Omental fat pad (tissue), 4 donors: ENCODE results near the gene TBX21. TPM values are rescaled to one million over a fixed set of nuclear protein-coding genes. Genes with fewer than 3 reads are reported as not detected.

ENCODE experiments used
- ATAC-seq: fragments of 150-250 bp; one replicate; pipeline ENCODE4 v1.9.1; 2016; ENCODE audit warnings: mild to moderate bottlenecking, moderate library complexity; ENCODE audit not compliant: low FRiP score
- DNase-seq: peaks from one replicate; pipeline ENCODE4 v3.0.0-alpha.2; 2019; ENCODE audit warnings: low spot score
- total RNA-seq, 4 donors: library from RNA; depleted of rRNA; stranded (reverse); fragments of >200 nt; gene quantifications; one replicate each; pipeline ENCODE4 v1.1.0, GENCODE V29; 2016
- TF ChIP-seq, protein P1 (sequence below), 3 donors: fragments of 450-650 bp; IDR thresholded peaks; one replicate each; pipeline ENCODE4 v1.5.1; 2016 to 2017; ENCODE audit warnings: antibody characterized with exemption in 3 of 3, mild to moderate bottlenecking in 3 of 3, moderate library complexity in 2 of 3

The TBX21 gene
- total RNA-seq, 4 donors from 2014 or later: 0.46 to 4.6 (median 2.0) TPM

DNA sequence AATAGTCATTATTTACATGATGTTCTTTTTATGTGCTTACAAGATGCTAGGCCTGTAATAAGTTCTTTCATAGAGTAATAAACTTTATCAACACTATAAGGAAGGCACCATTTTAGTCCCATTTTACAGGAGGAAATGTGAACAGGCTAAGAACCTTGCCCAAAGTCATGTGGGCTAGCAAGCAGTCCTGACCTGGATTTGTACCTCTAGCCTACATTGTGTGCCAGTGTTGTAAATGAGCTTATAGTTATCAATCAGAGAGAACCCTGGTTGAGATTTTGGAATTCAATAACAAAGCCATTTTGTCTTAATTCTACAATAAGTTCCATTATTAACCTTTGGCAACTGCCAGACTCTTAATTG lies 45.7 kb upstream of the TBX21 start:
- TF ChIP-seq, protein P1, sequence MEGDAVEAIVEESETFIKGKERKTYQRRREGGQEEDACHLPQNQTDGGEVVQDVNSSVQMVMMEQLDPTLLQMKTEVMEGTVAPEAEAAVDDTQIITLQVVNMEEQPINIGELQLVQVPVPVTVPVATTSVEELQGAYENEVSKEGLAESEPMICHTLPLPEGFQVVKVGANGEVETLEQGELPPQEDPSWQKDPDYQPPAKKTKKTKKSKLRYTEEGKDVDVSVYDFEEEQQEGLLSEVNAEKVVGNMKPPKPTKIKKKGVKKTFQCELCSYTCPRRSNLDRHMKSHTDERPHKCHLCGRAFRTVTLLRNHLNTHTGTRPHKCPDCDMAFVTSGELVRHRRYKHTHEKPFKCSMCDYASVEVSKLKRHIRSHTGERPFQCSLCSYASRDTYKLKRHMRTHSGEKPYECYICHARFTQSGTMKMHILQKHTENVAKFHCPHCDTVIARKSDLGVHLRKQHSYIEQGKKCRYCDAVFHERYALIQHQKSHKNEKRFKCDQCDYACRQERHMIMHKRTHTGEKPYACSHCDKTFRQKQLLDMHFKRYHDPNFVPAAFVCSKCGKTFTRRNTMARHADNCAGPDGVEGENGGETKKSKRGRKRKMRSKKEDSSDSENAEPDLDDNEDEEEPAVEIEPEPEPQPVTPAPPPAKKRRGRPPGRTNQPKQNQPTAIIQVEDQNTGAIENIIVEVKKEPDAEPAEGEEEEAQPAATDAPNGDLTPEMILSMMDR (IDR thresholded peaks at IDR 0.05): no peak
- ATAC-seq (no peak), DNase-seq (no peak)

DNA sequence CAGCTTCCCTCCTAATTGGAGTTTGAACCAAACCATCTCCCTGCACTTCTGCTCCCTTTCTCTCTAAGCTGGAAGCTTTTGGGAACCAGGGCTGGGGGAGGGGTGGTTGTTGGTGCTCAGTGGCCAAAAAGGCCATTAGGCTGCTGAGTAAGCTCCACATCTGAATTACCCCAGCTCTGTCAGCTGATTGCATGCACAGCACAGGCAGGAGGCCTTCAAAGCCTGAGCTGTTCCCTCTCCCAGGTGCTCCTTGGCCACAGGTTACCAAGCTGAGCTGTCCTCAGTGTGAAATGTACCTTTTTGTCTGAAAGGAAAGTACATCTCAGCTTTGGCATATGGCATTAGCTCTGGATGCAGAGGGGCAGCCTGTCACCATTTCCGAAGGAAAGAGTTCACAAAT lies 45.3 kb upstream of the TBX21 start:
- DNase-seq (no peak), ATAC-seq (no peak)
- TF ChIP-seq, protein P1 (IDR thresholded peaks at IDR 0.05): no peak

DNA sequence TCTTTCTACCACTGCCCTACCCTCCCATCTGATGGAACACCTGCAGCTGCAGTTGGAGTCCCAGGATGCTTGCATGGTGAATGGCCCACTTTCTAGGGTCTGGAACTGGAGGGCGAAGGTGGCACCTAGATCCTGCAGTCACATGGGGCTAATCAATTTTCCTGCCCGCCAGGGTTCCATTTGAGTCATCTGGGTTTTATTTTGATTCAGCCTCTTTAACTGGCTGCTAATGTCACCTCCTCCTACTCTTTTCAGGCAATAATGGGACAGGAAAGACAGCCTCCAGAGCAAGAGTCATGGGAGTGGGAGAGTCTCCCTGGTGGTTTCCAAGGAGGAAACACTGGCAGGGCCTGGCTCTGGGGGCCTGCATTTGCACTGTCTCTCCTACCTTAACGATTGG lies 42.9 kb upstream of the TBX21 start:
- ATAC-seq (no peak), DNase-seq (no peak)
- TF ChIP-seq, protein P1 (IDR thresholded peaks at IDR 0.05): no peak

DNA sequence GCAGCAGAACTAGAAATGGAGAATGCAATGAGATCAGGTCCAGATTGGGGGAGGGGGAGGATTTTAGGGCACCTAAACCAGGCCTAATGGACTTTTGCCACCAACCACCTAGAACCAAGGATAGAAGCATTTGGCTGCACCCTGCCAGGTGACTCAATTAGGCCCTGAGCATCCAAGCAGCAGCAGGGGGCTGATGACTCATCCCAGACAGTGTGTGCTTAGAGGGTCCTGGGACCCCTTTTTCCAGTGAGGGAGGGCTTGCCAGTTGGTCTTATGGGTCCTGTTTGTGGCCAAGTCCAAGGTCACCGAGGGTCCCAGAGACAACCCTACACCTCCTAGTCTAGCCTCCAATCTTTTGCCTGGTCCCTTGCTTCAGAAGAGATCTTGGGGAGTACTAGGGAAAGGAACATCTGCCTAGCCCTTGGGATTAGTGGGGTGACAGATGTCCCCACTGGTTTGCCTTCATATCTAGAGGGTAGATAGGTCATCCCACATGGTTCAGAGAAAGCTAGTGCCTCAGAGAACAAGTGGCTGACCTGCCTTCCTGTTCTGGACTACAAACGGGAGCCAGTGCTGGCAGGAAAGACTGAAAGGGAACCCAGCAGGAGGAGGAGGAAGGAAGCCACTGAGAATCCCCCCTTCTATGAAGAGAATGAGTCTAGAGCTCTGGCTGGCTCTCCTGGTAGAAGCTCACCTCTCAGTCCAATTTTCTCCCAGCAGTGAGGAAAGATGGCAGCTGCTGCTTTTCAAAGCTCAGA lies 40.7 kb upstream of the TBX21 start:
- TF ChIP-seq, protein P1 (IDR thresholded peaks at IDR 0.05): no peak
- no peak for DNase-seq
- no peak for ATAC-seq

DNA sequence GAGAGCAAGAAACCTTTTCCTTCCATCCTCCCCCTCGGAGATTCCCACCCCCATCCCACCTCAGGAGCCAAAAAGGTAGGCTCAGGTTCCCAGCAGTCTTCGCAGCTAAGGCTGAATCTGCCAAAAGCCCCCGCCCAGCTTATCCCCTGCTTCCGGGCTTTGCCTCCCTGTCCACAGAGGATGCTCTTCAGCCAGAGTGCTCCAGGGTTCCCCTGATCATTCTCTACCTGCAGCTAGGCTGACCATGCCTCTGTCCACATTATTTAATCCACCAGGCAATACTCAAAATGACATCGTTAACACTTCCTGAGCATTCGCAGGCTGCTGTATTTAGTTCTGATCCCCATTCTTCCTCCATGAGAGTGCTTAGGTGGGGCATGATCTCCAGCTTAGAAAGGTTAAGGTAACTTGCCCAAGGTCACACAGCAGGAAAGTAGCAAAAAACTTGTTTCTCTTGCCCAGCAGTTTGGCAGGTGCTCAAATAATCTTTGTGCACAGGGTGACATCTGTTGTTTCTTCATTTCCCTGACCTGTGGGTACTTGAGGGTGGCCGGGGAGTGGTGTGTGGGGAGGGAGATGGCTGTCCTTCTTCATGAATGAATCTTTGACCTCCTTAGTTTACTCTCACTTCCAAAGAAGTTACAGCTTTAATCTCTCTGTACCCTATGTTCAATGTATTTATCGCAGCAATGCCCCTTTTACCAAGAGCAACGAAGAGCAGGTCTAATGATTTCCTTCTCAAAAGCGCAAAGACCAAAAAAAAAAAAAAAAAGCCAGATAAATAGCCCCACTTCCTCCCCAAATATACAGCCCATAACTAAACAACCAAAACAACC lies 39.9 kb upstream of the TBX21 start:
- ATAC-seq: no peak
- DNase-seq: no peak
- TF ChIP-seq, protein P1 (IDR thresholded peaks at IDR 0.05): no peak

DNA sequence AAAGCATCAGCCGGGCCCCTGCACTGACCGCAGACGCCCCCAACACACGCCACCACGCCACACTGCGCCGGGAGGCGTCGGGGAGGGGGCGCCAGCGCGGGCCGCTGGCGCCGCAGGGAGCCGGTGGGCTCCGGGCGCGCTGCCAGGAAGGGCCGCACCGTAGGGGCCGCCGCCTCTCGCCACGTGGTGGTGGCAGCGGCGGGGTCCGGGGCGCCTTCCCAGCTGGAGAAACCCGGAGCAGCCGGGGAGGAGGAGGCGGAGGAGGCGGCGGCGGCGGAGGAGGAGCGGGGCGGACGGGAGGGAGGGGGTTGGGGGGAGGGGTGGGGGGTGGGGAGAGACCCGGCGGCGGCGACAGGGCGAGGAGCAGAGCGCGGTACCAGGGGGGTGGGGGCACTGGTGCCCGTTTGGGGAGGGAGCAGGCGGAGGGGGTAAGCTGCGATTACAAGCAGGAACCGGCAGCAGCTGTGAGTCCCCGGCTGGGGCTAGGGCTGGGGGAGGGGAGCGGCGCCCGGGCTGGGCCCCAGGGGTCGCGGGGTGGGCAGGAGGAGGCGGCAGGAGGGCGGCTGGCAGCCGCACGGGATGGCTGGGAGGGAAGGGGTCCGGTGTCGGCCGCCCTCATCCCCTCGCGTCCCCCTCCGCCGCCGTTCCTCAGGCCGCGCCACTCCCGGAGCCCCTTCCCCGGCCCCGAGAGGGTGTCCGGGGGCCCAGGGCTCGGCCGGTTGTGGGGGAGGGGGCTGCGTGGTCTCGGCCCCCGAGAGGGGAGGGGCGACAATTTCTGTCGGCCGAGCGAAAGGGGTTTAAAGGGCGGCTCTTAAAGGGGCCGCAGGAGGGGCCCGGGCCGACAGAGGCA lies 39.1 kb upstream of the TBX21 start, which contains the start of gene TBKBP1:
TSS of gene TBKBP1 (plus strand) at position 431 of the 850 bp plus-strand sequence. CDS start 1,952 bp downstream, outside the sequence.
- DNase-seq (no peak), ATAC-seq (peak; percentile 17)
- TF ChIP-seq, protein P1 (IDR thresholded peaks at IDR 0.05): no peak
